ENCODE measurements around the gene C9orf50.

DNA sequence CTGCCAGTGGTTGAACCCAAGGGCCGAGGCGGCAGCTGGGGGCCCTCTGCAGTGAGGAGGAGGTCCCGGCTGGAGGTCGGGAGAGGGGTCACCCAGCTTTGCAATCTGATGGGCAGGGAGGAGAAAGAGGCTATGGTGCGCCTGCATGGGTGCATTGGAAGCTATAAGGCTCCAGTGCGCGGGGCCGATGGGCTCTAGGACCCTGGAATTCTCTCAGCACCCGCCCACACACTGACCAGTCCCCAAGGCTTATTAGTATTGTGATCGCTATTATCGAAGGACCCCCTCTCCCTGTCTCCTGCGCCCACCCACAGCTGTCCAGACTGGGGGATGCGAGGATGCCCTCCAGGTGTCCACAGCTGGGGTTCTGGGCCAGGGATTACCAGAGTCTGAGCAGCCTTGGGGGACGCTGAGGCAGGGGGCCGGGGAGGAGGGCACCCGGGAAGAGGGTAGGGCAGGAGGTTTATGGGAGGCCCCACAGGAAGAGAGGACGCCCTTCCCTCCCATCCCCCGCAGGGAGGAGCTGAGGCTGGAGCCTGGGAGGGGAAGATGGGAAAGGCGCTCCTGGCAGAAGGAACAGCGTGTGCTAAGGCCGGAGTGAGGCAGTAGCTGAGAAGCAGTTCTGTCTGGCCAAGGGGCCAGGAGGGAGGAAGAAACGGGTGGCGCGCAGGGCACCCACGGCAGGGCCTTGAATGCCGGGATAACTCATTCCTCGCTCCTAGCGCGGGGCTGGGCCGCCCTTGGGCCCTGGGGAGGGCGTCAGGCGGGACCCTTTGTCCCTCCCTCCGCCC, 24.2 kb downstream of the C9orf50 start:
- no peak for TF ChIP-seq ZFX (IDR thresholded peaks at IDR 0.05)
- TF ChIP-seq, protein P1, sequence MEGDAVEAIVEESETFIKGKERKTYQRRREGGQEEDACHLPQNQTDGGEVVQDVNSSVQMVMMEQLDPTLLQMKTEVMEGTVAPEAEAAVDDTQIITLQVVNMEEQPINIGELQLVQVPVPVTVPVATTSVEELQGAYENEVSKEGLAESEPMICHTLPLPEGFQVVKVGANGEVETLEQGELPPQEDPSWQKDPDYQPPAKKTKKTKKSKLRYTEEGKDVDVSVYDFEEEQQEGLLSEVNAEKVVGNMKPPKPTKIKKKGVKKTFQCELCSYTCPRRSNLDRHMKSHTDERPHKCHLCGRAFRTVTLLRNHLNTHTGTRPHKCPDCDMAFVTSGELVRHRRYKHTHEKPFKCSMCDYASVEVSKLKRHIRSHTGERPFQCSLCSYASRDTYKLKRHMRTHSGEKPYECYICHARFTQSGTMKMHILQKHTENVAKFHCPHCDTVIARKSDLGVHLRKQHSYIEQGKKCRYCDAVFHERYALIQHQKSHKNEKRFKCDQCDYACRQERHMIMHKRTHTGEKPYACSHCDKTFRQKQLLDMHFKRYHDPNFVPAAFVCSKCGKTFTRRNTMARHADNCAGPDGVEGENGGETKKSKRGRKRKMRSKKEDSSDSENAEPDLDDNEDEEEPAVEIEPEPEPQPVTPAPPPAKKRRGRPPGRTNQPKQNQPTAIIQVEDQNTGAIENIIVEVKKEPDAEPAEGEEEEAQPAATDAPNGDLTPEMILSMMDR (conservative IDR thresholded peaks at IDR 0.05): no peak

Data from C4-2B (cell line).